K562 (cell line): Measurements from ENCODE around the gene SULT1A2. TPM values are rescaled to one million over a fixed set of nuclear protein-coding genes. Genes with fewer than 3 reads are reported as not detected.

Experiments used
- ATAC-seq: fragments of 200-7000 bp; cut with Tn5 transposase; 3 replicates; pipeline ENCODE4 v1.9.1; 2020; ENCODE audit warnings: moderate library complexity
- BruUV-seq: library from RNA; stranded (reverse); fragments of 400-500 nt; replicated peaks from 2 replicates; lab custom pipeline; 2021; lab: Mats Ljungman, UMichigan
- CTCF ChIA-PET: fragments of 300-600 bp; formaldehyde crosslinking; extraction: SDS; loops from one replicate; lab custom pipeline; 2021; ENCODE audit warnings: low intra/inter-chr PET ratio; lab: Yijun Ruan, JAX
- POLR2A ChIA-PET: fragments of 300-600, 350-650 bp; sonication (Branson Sonifier 250); formaldehyde crosslinking; extraction: SDS; loops from one replicate; lab custom pipeline; 2021; ENCODE audit warnings: antibody characterized with exemption, inconsistent platforms; lab: Yijun Ruan, JAX
- DNase-seq, 4 experiments: peaks; one replicate each; pipeline versions ENCODE4 v3.0.0 to v3.0.0-alpha.2; 2011 to 2018; ENCODE audit warnings: low spot score in 3 of 4, mixed read lengths in 3 of 4; ENCODE audit errors: extremely low read depth in 1 of 4
- FAIRE-seq: peaks from 2 replicates; lab custom pipeline; 2011; peaks lifted over from hg19 to GRCh38; lab: Jason Lieb, UNC
- H2AFZ ChIP-seq: 2 replicates; pipeline ENCODE4 v1.6.0; 2011; ENCODE audit warnings: low read depth, low read length, control low read depth, inconsistent platforms
- H3K27ac ChIP-seq: fragments of 200-600 bp; 3 replicates; pipeline ENCODE4 v1.8.0; 2011; ENCODE audit warnings: low read depth, mild to moderate bottlenecking, control low read depth, inconsistent platforms, low read length, moderate library complexity, mixed read lengths; ENCODE audit errors: extremely low read depth
- H3K27me3 ChIP-seq, 2 experiments: fragments of 300-600 bp in 1 of 2; 2 replicates in 1 of 2; 3 replicates in 1 of 2; pipeline versions ENCODE4 v1.6.0 to v1.8.0; 2011; ENCODE audit warnings: inconsistent platforms in 2 of 2, low read length in 2 of 2, mild to moderate bottlenecking in 1 of 2, mixed read lengths in 1 of 2, moderate library complexity in 1 of 2; ENCODE audit not compliant: control insufficient read depth in 2 of 2, insufficient read depth in 2 of 2
- H3K36me3 ChIP-seq: fragments of 300-600 bp; 3 replicates; pipeline ENCODE4 v1.8.0; 2011; ENCODE audit warnings: mild to moderate bottlenecking, low read length, inconsistent platforms; ENCODE audit not compliant: control insufficient read depth, insufficient read depth
- H3K4me1 ChIP-seq, 2 experiments: fragments of 200-600 bp in 1 of 2; replicated peaks in 1 of 2; 2 replicates in 1 of 2; 3 replicates in 1 of 2; pipeline versions ENCODE4 v1.5.1 to v1.8.0; 2011; ENCODE audit warnings: inconsistent platforms in 2 of 2, low read length in 2 of 2, mild to moderate bottlenecking in 1 of 2, mixed read lengths in 1 of 2, moderate library complexity in 1 of 2; ENCODE audit not compliant: control insufficient read depth in 2 of 2, insufficient read depth in 2 of 2
- H3K4me2 ChIP-seq: 2 replicates; pipeline ENCODE4 v1.6.1; 2011; ENCODE audit warnings: low read length, control low read depth, inconsistent platforms, mixed read lengths; ENCODE audit not compliant: insufficient read depth
- H3K4me3 ChIP-seq: fragments of 200-600 bp; sonication (generic), shearing (Covaris generic); 2 replicates; pipeline ENCODE4 v1.5.1; 2016; ENCODE audit warnings: control low read depth, inconsistent platforms
- H3K79me2 ChIP-seq: fragments of 200-600 bp; 3 replicates; pipeline ENCODE4 v1.8.0; 2011; ENCODE audit warnings: low read length, inconsistent platforms; ENCODE audit not compliant: control insufficient read depth, insufficient read depth
- H3K9ac ChIP-seq, 2 experiments: 2 replicates each; pipeline versions ENCODE4 v1.6.0 to v1.6.1; 2011; ENCODE audit warnings: low read depth in 2 of 2, low read length in 2 of 2, control low read depth in 1 of 2, inconsistent platforms in 1 of 2, mild to moderate bottlenecking in 1 of 2, mixed read lengths in 1 of 2; ENCODE audit not compliant: insufficient read depth in 1 of 2
- H3K9me1 ChIP-seq: one replicate; pipeline ENCODE4 v1.6.0; 2011; ENCODE audit warnings: inconsistent platforms, mild to moderate bottlenecking, low read length, moderate library complexity; ENCODE audit not compliant: control insufficient read depth, insufficient read depth
- H3K9me3 ChIP-seq: replicated peaks from 2 replicates; pipeline ENCODE4 v1.5.1; 2011; ENCODE audit warnings: low read depth, low read length, inconsistent platforms; ENCODE audit not compliant: control insufficient read depth, insufficient read depth
- H4K20me1 ChIP-seq: replicated peaks from 2 replicates; pipeline ENCODE4 v1.6.1; 2011; ENCODE audit warnings: low read length, inconsistent platforms, mixed read lengths; ENCODE audit not compliant: control insufficient read depth, insufficient read depth
- CBX3 ChIP-seq, 2 experiments: IDR thresholded peaks; 1 replicate in 1 of 2; 2 replicates in 1 of 2; pipeline ENCODE4 v1.6.1; 2012; ENCODE audit warnings: inconsistent platforms in 2 of 2, low read length in 2 of 2, borderline replicate concordance in 1 of 2, control low read depth in 1 of 2
- HDAC2 ChIP-seq: fragments of 450-650 bp; IDR thresholded peaks from 2 replicates; pipeline ENCODE4 v1.6.1; 2016; ENCODE audit warnings: mild to moderate bottlenecking
- IRF1 ChIP-seq: sonication (generic); formaldehyde crosslinking; IDR thresholded peaks from 2 replicates; pipeline ENCODE4 v1.8.0; 2022; ENCODE audit warnings: missing genetic modification reagents, mild to moderate bottlenecking, borderline replicate concordance
- MTF1 ChIP-seq: fragments of 250-450 bp; sonication (Bioruptor Pico); IDR thresholded peaks from 2 replicates; pipeline ENCODE4 v1.9.0; 2021; ENCODE audit warnings: moderate library complexity, mild to moderate bottlenecking, inconsistent platforms, borderline replicate concordance
- RBM17 ChIP-seq: fragments of 200-400 bp; formaldehyde crosslinking; IDR thresholded peaks from 2 replicates; pipeline ENCODE4 v1.6.1; 2017; ENCODE audit warnings: low read depth, mild to moderate bottlenecking, low read length, borderline replicate concordance
- TRIM28 ChIP-seq: fragments of 450-650 bp; IDR thresholded peaks from 2 replicates; pipeline ENCODE4 v1.6.1; 2017
- ZFP91 ChIP-seq: sonication (generic); formaldehyde crosslinking; IDR thresholded peaks from 2 replicates; pipeline ENCODE4 v1.8.0; 2022; ENCODE audit warnings: mild to moderate bottlenecking, missing genetic modification reagents
- ZNF707 ChIP-seq: fragments of 250-450 bp; sonication (Bioruptor Pico); conservative IDR thresholded peaks from 2 replicates; pipeline ENCODE4 v1.8.0; 2022; ENCODE audit warnings: inconsistent platforms, mild to moderate bottlenecking, moderate library complexity
- WGBS: fragments of 100-300 bp; shearing (Covaris generic); methylation state at CpG from one replicate; pipeline ENCODE4 v1.1.6; 2016; ENCODE audit warnings: low coverage, mixed read lengths; ENCODE audit not compliant: insufficient coverage; ENCODE audit errors: missing lambda C conversion rate; 5-methylcytosine and 5-hydroxymethylcytosine counted together
- in situ Hi-C: fragments of 300-500 bp; cut with MboI; formaldehyde crosslinking; loops from 4 replicates; pipeline ENCODE4 v1.15.0; 2018; ENCODE audit warnings: inconsistent platforms, mixed read lengths
- intact Hi-C: fragments of 100-400 bp; cut with micrococcal nuclease; formaldehyde crosslinking; loops from 2 replicates; pipeline ENCODE4 v1.14.2; 2022
- polyA plus RNA-seq, 8 experiments: library from polyadenylated mRNA; depleted of rRNA in 4 of 8; stranded (reverse) in 5 of 8; unstranded in 3 of 8; fragments of >200 nt; fragmentation: Nextera tagmentation in 2 of 8; fragmentation: Illumina TruSeq in 1 of 8; extraction: Ambion mirVana in 2 of 8; extraction: Trizol in 1 of 8; gene quantifications; 2 replicates each; pipeline versions ENCODE4 v1.2.1 to v1.2.3, GENCODE V29; 2011 to 2014; ENCODE audit warnings: inconsistent platforms in 1 of 8, missing spikeins in 1 of 8
- total RNA-seq, 7 experiments: library from RNA; depleted of rRNA in 6 of 7; stranded (reverse); fragments of >200 nt in 6 of 7; fragmentation: Illumina TruSeq in 2 of 7; extraction: Trizol in 2 of 7; gene quantifications; 2 replicates each; pipeline versions ENCODE4 v1.2.1 to v1.2.3, GENCODE V29; 2011 to 2021; ENCODE audit warnings: low replicate concordance in 1 of 7

The SULT1A2 gene
- total and polyA plus RNA-seq, 9 of the 15 experiments (the other 6 are each of a cell fraction or from before 2014, with no cell fraction given): 0.73 to 3.2 (median 1.7) TPM

DNA sequence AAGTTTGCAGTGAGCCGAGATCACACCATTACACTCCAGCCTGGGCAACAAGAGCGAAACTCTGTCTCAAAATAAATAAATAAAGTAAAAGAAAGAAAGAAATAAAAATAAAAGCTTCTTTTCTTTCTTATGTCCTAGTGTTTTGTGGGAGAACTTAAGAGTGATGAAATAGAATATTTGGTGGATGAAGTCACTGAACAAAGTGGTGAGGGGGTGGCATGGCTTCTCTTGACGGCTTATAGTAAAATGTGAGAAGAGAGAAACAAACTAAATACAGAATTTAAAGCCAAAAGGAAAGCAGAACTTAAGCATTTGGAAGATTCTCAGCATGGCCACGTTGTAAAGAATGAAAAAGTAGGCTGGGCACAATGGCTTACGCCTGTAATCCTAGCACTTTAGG is 27.8 kb downstream of the SULT1A2 start (continued):
- TF ChIP-seq ZFP91 (no peak), IRF1 (CRISPR knock-in tag) (no peak), MTF1 (no peak)

GRCh38 chr16:28567292-28567691 is 29.6 kb downstream of the SULT1A2 start:
- Histone ChIP-seq H4K20me1 (no peaks in the 10 kb centered on the region), H3K4me3 (no peak overlapping the region)
- TF ChIP-seq HDAC2 (no peak), CBX3 (IDR thresholded peaks at IDR 0.05; ENCODE audit: borderline replicate concordance in 1 of 2, low read length in 2 of 2) (peak in 1 of 2 experiments; percentile 77; a peak in 1 of 3 replicates), RBM17 (no peak), TRIM28 (peak; percentile 80; the same call in 1 of the 2 replicates), ZNF707 (peak; percentile 98)
- TF ChIP-seq, all 486 proteins: peak for 3
- in situ Hi-C loops (no loop called here), intact Hi-C loops (no loop called here)
- Histone ChIP-seq H3K9me1 (no peaks in the 10 kb centered on the region), H3K27ac (no peak overlapping the region), H3K4me1 (no peaks in the 10 kb centered on the region; a peak in 1 of 5 replicates), H3K36me3 (no peaks in the 10 kb centered on the region), H3K4me2 (no peak overlapping the region), H3K27me3 (no peaks in the 10 kb centered on the region), H3K79me2 (peaks cover 4% of the 10 kb centered on the region; the same call in 1 of the 3 replicates), H3K9me3 (no peaks in the 10 kb centered on the region; the same call in 1 of the 2 replicates), H3K9ac (no peak overlapping the region), H2AFZ (no peak overlapping the region)
- no TSS peak for BruUV-seq
- DNase-seq (no peak), ATAC-seq (no peak), FAIRE-seq (no peak)
- ChIA-PET POLR2A (no interaction called here), CTCF (no interaction called here)
- WGBS: 94% methylated on average over 2 of the region's 2 CpGs
